A549 (cell line): ENCODE measurements around the gene CCDC188. TPM values are rescaled to one million over a fixed set of nuclear protein-coding genes. Genes with fewer than 3 reads are reported as not detected.

Experiments
- ATAC-seq, 2 experiments: fragments of 200-7000 bp in 1 of 2; fragments of >200 bp in 1 of 2; cut with Nextera tagmentation in 1 of 2; cut with Tn5 transposase in 1 of 2; 3 replicates each; pipeline versions ENCODE4 v1.8.0 to v1.9.1; 2018 to 2020; ENCODE audit warnings: mild to moderate bottlenecking in 1 of 2, moderate library complexity in 1 of 2
- CTCF ChIA-PET: fragments of 300-600 bp; sonication (Branson Sonifier 250); formaldehyde crosslinking; extraction: SDS; loops from one replicate; lab custom pipeline; 2021; ENCODE audit warnings: antibody characterized with exemption, inconsistent platforms; lab: Yijun Ruan, JAX
- POLR2A ChIA-PET: fragments of 350-600 bp; formaldehyde crosslinking; extraction: SDS; loops from one replicate; lab custom pipeline; 2021; ENCODE audit warnings: antibody characterized with exemption, inconsistent platforms; lab: Yijun Ruan, JAX
- DNase-seq, 2 experiments: peaks; one replicate each; pipeline versions ENCODE4 v3.0.0 to v3.0.0-alpha.2; 2011 to 2016; ENCODE audit warnings: low read depth in 1 of 2, low spot score in 1 of 2
- FAIRE-seq: peaks from 2 replicates; lab custom pipeline; 2011; peaks lifted over from hg19 to GRCh38; lab: Jason Lieb, UNC
- H3K27ac ChIP-seq, 2 experiments: fragments of >200 bp; sonication (Bioruptor Twin); formaldehyde crosslinking; 3 replicates each; pipeline ENCODE4 v1.5.1; 2016 to 2017
- H3K4me1 ChIP-seq: fragments of >200 bp; sonication (Bioruptor Twin); formaldehyde crosslinking; 3 replicates; pipeline ENCODE4 v1.6.1; 2016
- H3K4me2 ChIP-seq: fragments of >200 bp; sonication (Bioruptor Twin); formaldehyde crosslinking; 3 replicates; pipeline ENCODE4 v1.6.1; 2016
- H3K4me3 ChIP-seq: fragments of >200 bp; sonication (Bioruptor Twin); formaldehyde crosslinking; 3 replicates; pipeline ENCODE4 v1.5.1; 2016
- H3K9me3 ChIP-seq: fragments of >200 bp; sonication (Bioruptor Twin); formaldehyde crosslinking; 3 replicates; pipeline ENCODE4 v1.6.1; 2016
- CHD2 ChIP-seq: fragments of 150-350 bp; IDR thresholded peaks from 2 replicates; pipeline ENCODE4 v1.6.1; 2014; ENCODE audit warnings: low read length; ENCODE audit not compliant: partially characterized antibody
- ESRRA ChIP-seq: fragments of 150-350 bp; IDR thresholded peaks from 2 replicates; pipeline ENCODE4 v1.6.1; 2014; ENCODE audit warnings: mild to moderate bottlenecking, low read length, borderline replicate concordance
- FOSB ChIP-seq: fragments of 250-450 bp; sonication (Bioruptor Pico); IDR thresholded peaks from 2 replicates; pipeline ENCODE4 v1.5.0; 2020; ENCODE audit warnings: mild to moderate bottlenecking, moderate library complexity
- HOXA7 ChIP-seq: fragments of 250-450 bp; sonication (Bioruptor Pico); IDR thresholded peaks from 2 replicates; pipeline ENCODE4 v1.5.0; 2020; ENCODE audit warnings: mild to moderate bottlenecking, moderate library complexity
- JUN ChIP-seq, 2 experiments: fragments of >200 bp; sonication (Bioruptor Twin); formaldehyde crosslinking; IDR thresholded peaks; 2 replicates in 1 of 2; 3 replicates in 1 of 2; pipeline ENCODE4 v1.6.1; 2016 to 2017
- KDM5A ChIP-seq: fragments of 200-600 bp; sonication (generic); IDR thresholded peaks from 2 replicates; pipeline ENCODE4 v1.6.1; 2016; ENCODE audit warnings: antibody characterized with exemption, mild to moderate bottlenecking
- MAFK ChIP-seq: fragments of 450-650 bp; IDR thresholded peaks from 2 replicates; pipeline ENCODE4 v1.6.1; 2014; ENCODE audit not compliant: partially characterized antibody
- NFE2L2 ChIP-seq: fragments of 150-350 bp; conservative IDR thresholded peaks from 2 replicates; pipeline ENCODE4 v1.6.1; 2014; ENCODE audit warnings: low read length
- NPAS2 ChIP-seq: fragments of 250-450 bp; sonication (Bioruptor Pico); IDR thresholded peaks from 2 replicates; pipeline ENCODE4 v1.8.0; 2022; ENCODE audit warnings: mild to moderate bottlenecking, moderate library complexity, borderline replicate concordance
- RAD21 ChIP-seq, 2 experiments: fragments of >200 bp in 1 of 2; sonication (Bioruptor Twin) in 1 of 2; formaldehyde crosslinking in 1 of 2; IDR thresholded peaks in 1 of 2; conservative IDR thresholded peaks in 1 of 2; 2 replicates in 1 of 2; 3 replicates in 1 of 2; pipeline ENCODE4 v1.6.1; 2012 to 2018; ENCODE audit warnings: inconsistent platforms in 1 of 2
- RARB ChIP-seq: fragments of 250-450 bp; sonication (Bioruptor Pico); IDR thresholded peaks from 2 replicates; pipeline ENCODE4 v1.8.0; 2021; ENCODE audit warnings: mild to moderate bottlenecking, moderate library complexity
- RFX5 ChIP-seq: fragments of 450-650 bp; IDR thresholded peaks from 2 replicates; pipeline ENCODE4 v1.7.1; 2014; ENCODE audit warnings: antibody characterized with exemption, mild to moderate bottlenecking, moderate library complexity
- SREBF2 ChIP-seq: fragments of 450-650 bp; IDR thresholded peaks from 2 replicates; pipeline ENCODE4 v1.6.1; 2014; ENCODE audit warnings: mild to moderate bottlenecking, moderate library complexity
- TFCP2L1 ChIP-seq: fragments of 250-450 bp; sonication (Bioruptor Pico); IDR thresholded peaks from 2 replicates; pipeline ENCODE4 v1.5.0; 2021; ENCODE audit warnings: mild to moderate bottlenecking
- TP53 ChIP-seq: fragments of 250-450 bp; sonication (Bioruptor Pico); IDR thresholded peaks from 2 replicates; pipeline ENCODE4 v1.5.0; 2021; ENCODE audit warnings: mild to moderate bottlenecking, moderate library complexity
- WGBS: methylation state at CpG from one replicate; pipeline ENCODE4 v1.1.6; 2017; ENCODE audit errors: missing lambda C conversion rate; 5-methylcytosine and 5-hydroxymethylcytosine counted together
- polyA plus RNA-seq, 4 experiments: library from polyadenylated mRNA; depleted of rRNA in 3 of 4; stranded (reverse); fragments of >200 nt; fragmentation: RNase III in 1 of 4; extraction: RNeasy Plus Mini Kit Qiagen cat#74134 plus additional on column Dnase treatment in 1 of 4; gene quantifications; 2 replicates in 3 of 4; 3 replicates in 1 of 4; pipeline ENCODE4 v1.2.3, GENCODE V29; 2011 to 2017
- TF ChIP-seq, protein P1 (sequence below): fragments of >200 bp; sonication (Bioruptor Twin); formaldehyde crosslinking; IDR thresholded peaks from 2 replicates; pipeline ENCODE4 v1.6.1; 2016
- TF ChIP-seq, protein P2 (sequence below): fragments of >200 bp; sonication (Bioruptor Twin); formaldehyde crosslinking; IDR thresholded peaks from 3 replicates; pipeline ENCODE4 v1.6.1; 2016
- TF ChIP-seq, protein P3 (sequence below): fragments of 200-600 bp; sonication (generic); IDR thresholded peaks from 2 replicates; pipeline ENCODE4 v1.6.1; 2016; ENCODE audit warnings: antibody characterized with exemption, mild to moderate bottlenecking, moderate library complexity
- TF ChIP-seq, protein P4 (sequence below): fragments of >200 bp; sonication (Bioruptor Twin); formaldehyde crosslinking; IDR thresholded peaks from 3 replicates; pipeline ENCODE4 v1.5.1; 2016

CCDC188 gene
- polyA plus RNA-seq, 2 of the 4 experiments (the other 2 are of a cell fraction) = not detected

DNA sequence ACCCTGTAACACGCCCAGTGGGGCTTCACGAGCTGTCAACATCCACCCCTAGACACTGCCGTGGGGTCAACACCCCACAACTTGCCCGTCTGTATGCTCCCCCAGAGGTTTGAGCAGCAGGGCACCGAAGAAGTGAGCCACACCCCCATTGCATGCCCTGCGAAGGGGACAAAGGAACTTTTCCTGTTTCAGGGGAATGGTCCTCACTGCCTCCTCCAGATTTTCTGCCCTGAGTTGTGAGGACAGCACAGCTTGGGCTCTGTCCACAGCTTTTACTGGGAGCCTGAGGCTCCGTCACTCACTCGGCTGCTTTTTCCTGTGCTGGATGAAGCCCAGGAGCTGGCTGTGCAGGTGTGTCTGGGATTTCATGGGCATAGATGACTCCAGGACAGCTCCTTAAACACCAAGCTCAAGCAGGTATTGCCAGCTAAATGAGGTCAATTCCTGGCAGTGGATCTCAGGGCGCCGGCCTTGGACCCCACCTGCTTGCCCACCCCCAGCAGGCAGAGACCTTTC lies 40.2 kb upstream of the CCDC188 start:
- no peak overlapping the region for H3K4me3 ChIP-seq
- no peak overlapping the region for H3K27ac ChIP-seq
- TF ChIP-seq FOSB (CRISPR knock-in tag) (no peak), JUN (IDR thresholded peaks at IDR 0.05) (no peak)
- H3K9me3 ChIP-seq = no peaks in the 10 kb centered on the region
- no peak for FAIRE-seq
- DNase-seq = no peak
- 50% methylated on average over 9 of the region's 10 CpGs for WGBS
- no peaks in the 10 kb centered on the region for H3K4me1 ChIP-seq
- no peak overlapping the region for H3K4me2 ChIP-seq
- POLR2A ChIA-PET = no interaction called here
- no peak for ATAC-seq
- CTCF ChIA-PET = no interaction called here

DNA sequence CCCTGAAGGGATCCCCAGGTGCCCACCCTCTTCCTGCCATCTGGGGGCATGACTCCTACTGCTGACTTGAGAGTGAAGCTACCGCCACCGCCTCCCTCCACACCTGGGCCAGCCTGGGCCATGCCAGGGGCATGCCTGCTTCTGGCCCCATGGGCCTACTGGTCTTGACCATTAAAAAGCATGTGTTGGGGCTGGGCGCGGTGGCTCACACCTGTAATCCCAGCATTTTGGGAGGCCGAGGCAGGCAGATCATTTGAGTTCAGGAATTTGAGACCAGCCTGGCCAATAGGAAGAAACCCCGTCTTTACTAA lies 37.7 kb upstream of the CCDC188 start:
- no peak for TF ChIP-seq HOXA7 (CRISPR knock-in tag)
- TF ChIP-seq RARB (CRISPR knock-in tag) = no peak
- TF ChIP-seq, protein P1, sequence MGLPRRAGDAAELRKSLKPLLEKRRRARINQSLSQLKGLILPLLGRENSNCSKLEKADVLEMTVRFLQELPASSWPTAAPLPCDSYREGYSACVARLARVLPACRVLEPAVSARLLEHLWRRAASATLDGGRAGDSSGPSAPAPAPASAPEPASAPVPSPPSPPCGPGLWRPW = no peak
- TF ChIP-seq TP53 = no peak
- no peak for TF ChIP-seq TFCP2L1 (CRISPR knock-in tag)
- TF ChIP-seq RFX5 = no peak
- TF ChIP-seq, protein P2, sequence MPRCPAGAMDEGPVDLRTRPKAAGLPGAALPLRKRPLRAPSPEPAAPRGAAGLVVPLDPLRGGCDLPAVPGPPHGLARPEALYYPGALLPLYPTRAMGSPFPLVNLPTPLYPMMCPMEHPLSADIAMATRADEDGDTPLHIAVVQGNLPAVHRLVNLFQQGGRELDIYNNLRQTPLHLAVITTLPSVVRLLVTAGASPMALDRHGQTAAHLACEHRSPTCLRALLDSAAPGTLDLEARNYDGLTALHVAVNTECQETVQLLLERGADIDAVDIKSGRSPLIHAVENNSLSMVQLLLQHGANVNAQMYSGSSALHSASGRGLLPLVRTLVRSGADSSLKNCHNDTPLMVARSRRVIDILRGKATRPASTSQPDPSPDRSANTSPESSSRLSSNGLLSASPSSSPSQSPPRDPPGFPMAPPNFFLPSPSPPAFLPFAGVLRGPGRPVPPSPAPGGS = no peak

DNA sequence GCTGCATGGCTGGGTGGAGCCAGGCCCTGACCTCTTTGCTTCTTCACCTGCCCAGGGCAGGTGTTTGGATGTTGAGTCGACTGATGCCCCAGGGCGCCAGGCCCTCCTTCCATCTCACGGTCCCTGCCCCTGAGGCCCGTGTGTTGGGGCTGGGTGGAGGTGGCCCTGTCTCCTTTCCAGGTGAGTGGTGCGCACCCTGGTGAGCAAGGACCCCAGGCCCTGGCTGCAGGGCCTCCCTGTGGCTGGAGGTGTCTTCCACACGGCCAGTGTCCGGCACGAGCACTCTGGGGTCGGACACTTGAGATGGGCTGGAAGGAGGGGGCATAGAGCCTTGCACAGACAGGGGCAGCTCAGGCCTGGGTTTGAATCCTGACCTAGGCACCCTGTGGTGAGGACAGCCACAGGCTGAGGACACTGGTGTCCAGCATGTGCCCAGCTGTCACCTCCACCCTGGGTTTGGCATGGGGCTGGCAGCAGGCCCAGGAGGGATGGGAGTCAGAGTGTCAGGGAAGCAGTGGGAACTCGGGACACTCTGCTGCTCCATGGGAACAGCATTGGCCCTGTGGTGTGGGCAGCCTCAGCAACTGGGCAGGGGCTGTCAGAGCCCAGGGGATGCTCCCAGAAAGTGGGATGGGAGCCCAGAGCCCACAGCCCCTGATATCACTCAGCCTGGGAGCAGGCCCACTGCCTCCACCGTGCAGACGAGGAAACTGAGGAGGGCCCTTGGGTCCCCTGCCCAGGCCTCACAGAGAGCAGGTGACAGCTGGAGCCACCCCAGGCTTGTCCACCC lies 37.1 kb upstream of the CCDC188 start:
- no peak overlapping the region for H3K27ac ChIP-seq
- H3K9me3 ChIP-seq = no peaks in the 10 kb centered on the region
- TF ChIP-seq RAD21 (conservative IDR thresholded peaks at IDR 0.05 in 1 of 2, IDR thresholded peaks at IDR 0.05 in 1 of 2) = no peak
- no peak for TF ChIP-seq CHD2
- no peak for TF ChIP-seq SREBF2
- no peak for TF ChIP-seq NPAS2
- no peak for TF ChIP-seq NFE2L2
- no peak for TF ChIP-seq RFX5
- TF ChIP-seq, protein P3, sequence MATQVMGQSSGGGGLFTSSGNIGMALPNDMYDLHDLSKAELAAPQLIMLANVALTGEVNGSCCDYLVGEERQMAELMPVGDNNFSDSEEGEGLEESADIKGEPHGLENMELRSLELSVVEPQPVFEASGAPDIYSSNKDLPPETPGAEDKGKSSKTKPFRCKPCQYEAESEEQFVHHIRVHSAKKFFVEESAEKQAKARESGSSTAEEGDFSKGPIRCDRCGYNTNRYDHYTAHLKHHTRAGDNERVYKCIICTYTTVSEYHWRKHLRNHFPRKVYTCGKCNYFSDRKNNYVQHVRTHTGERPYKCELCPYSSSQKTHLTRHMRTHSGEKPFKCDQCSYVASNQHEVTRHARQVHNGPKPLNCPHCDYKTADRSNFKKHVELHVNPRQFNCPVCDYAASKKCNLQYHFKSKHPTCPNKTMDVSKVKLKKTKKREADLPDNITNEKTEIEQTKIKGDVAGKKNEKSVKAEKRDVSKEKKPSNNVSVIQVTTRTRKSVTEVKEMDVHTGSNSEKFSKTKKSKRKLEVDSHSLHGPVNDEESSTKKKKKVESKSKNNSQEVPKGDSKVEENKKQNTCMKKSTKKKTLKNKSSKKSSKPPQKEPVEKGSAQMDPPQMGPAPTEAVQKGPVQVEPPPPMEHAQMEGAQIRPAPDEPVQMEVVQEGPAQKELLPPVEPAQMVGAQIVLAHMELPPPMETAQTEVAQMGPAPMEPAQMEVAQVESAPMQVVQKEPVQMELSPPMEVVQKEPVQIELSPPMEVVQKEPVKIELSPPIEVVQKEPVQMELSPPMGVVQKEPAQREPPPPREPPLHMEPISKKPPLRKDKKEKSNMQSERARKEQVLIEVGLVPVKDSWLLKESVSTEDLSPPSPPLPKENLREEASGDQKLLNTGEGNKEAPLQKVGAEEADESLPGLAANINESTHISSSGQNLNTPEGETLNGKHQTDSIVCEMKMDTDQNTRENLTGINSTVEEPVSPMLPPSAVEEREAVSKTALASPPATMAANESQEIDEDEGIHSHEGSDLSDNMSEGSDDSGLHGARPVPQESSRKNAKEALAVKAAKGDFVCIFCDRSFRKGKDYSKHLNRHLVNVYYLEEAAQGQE = no peak
- no peak for TF ChIP-seq MAFK
- TF ChIP-seq, protein P4, sequence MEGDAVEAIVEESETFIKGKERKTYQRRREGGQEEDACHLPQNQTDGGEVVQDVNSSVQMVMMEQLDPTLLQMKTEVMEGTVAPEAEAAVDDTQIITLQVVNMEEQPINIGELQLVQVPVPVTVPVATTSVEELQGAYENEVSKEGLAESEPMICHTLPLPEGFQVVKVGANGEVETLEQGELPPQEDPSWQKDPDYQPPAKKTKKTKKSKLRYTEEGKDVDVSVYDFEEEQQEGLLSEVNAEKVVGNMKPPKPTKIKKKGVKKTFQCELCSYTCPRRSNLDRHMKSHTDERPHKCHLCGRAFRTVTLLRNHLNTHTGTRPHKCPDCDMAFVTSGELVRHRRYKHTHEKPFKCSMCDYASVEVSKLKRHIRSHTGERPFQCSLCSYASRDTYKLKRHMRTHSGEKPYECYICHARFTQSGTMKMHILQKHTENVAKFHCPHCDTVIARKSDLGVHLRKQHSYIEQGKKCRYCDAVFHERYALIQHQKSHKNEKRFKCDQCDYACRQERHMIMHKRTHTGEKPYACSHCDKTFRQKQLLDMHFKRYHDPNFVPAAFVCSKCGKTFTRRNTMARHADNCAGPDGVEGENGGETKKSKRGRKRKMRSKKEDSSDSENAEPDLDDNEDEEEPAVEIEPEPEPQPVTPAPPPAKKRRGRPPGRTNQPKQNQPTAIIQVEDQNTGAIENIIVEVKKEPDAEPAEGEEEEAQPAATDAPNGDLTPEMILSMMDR = no peak
- no peak for TF ChIP-seq ESRRA
- no peak for TF ChIP-seq TP53
- no peak for TF ChIP-seq KDM5A
- FAIRE-seq (no peak), DNase-seq (no peak), ATAC-seq (no peak)
- H3K4me1 ChIP-seq = no peaks in the 10 kb centered on the region
- no peak overlapping the region for H3K4me3 ChIP-seq
- POLR2A ChIA-PET = no interaction called here
- no CpG with 5 or more reads among the region's 12 CpGs for WGBS
- CTCF ChIA-PET = interaction anchor here (1.8 to 2.8 kb wide), 2 partner anchors 20 to 31 kb away, joined by 3 to 9 read pairs; no protein-coding TSS in a partner anchor
- no peak overlapping the region for H3K4me2 ChIP-seq

More for the DNA sequence above, 37.7 kb upstream of the CCDC188 start:
- no peaks in the 10 kb centered on the region for H3K4me1 ChIP-seq
- DNase-seq = no peak
- FAIRE-seq = no peak
- no peak for ATAC-seq
- no peak overlapping the region for H3K27ac ChIP-seq
- H3K4me3 ChIP-seq = no peak overlapping the region
- WGBS = 80% methylated on average over 5 of the region's 6 CpGs
- CTCF ChIA-PET = interaction anchor here (2.8 kb wide), 1 partner anchor 32 kb away, joined by 9 read pairs; no protein-coding TSS in a partner anchor
- no peaks in the 10 kb centered on the region for H3K9me3 ChIP-seq
- POLR2A ChIA-PET = no interaction called here
- H3K4me2 ChIP-seq = no peak overlapping the region
